Naive thymus-derived CD8-positive, alpha-beta T cell (primary cell): ENCODE results near the gene RAB3IL1. TPM values are rescaled to one million over a fixed set of nuclear protein-coding genes. Genes with fewer than 3 reads are reported as not detected.
"Not testable (repeated sequence)": the region's sequence is repeated elsewhere in the genome, so short reads cannot be mapped to it uniquely, and the experiment has no call there.

Experiments used
- ATAC-seq, 2 donors: fragments of 150-1000 bp; cut with Tn5 transposase in 1 of 2; sonication (Bioruptor Pico), chemical (Tn5 transposase) in 1 of 2; 1 replicate in 1 of 2; 2 replicates in 1 of 2; pipeline ENCODE4 v1.10.0; 2021; ENCODE audit warnings: mild to moderate bottlenecking in 2 of 2, moderate library complexity in 2 of 2
- POLR2A ChIA-PET: fragments of 350-600 bp; sonication (Branson Sonifier 250); formaldehyde crosslinking; loops from one replicate; lab custom pipeline; 2021; ENCODE audit warnings: antibody characterized with exemption; lab: Charles Lee
- DNase-seq, 10 donors: peaks; one replicate each; pipeline versions ENCODE4 v3.0.0 to v3.0.0-alpha.2; 2020 to 2022
- H3K27ac Mint-ChIP-seq, 10 donors: one replicate each; pipeline ENCODE4 v1.8.0; 2020 to 2022; ENCODE audit warnings: mild to moderate bottlenecking in 10 of 10, mixed read lengths in 10 of 10, moderate library complexity in 4 of 10, inconsistent platforms in 1 of 10
- H3K27me3 Mint-ChIP-seq, 5 donors: one replicate each; pipeline ENCODE4 v1.8.0; 2021 to 2022; ENCODE audit warnings: mixed read lengths in 5 of 5
- H3K36me3 Mint-ChIP-seq, 3 donors: one replicate each; pipeline ENCODE4 v1.8.0; 2020 to 2022; ENCODE audit warnings: mixed read lengths in 3 of 3, mild to moderate bottlenecking in 2 of 3, inconsistent platforms in 1 of 3
- H3K4me1 Mint-ChIP-seq, 4 donors: one replicate each; pipeline ENCODE4 v1.8.0; 2021 to 2022; ENCODE audit warnings: mixed read lengths in 4 of 4
- H3K4me3 Mint-ChIP-seq, 10 donors: one replicate each; pipeline ENCODE4 v1.8.0; 2020 to 2022; ENCODE audit warnings: mild to moderate bottlenecking in 10 of 10, mixed read lengths in 10 of 10, moderate library complexity in 6 of 10, inconsistent platforms in 1 of 10
- H3K9me3 Mint-ChIP-seq, 9 donors: one replicate each; pipeline ENCODE4 v1.8.0; 2020 to 2022; ENCODE audit warnings: mixed read lengths in 9 of 9, mild to moderate bottlenecking in 3 of 9, inconsistent platforms in 1 of 9, moderate library complexity in 1 of 9
- polyA plus RNA-seq, 3 donors: library from polyadenylated mRNA; unstranded; fragments of 300-500 nt; fragmentation: Illumina TruSeq; gene quantifications; one replicate each; pipeline ENCODE4 v1.2.3, GENCODE V29; 2021
- total RNA-seq, 8 experiments: library from RNA in 2 of 8; stranded (reverse) in 2 of 8; gene quantifications; one replicate each; pipeline ENCODE4 v1.2.3 and lab custom pipeline; 2021 to 2026

Gene RAB3IL1
- total and polyA plus RNA-seq, 5 experiments from 2014 or later, result 0.23 to 0.82 TPM; not detected in 3

GRCh38 chr11:61959678-61960077, 42.3 kb upstream of the RAB3IL1 start:
- Mint-ChIP-seq H3K27me3 (peaks cover 0 to 9% (median 1%) of the 10 kb centered on the region in 5 donors), H3K36me3 (peaks cover 1 to 20% (median 13%) of the 10 kb centered on the region in 3 donors), H3K9me3 (no peaks in the 10 kb centered on the region), H3K4me3 (no peak overlapping the region), H3K4me1 (peaks cover 17 to 40% (median 31%) of the 10 kb centered on the region in 4 donors), H3K27ac (peak overlapping the region in 2 of 10 donors; percentile 11 to 83)
- DNase-seq (no peak), ATAC-seq (no peak)
- POLR2A ChIA-PET, result interaction anchor here (1.6 kb wide), 1 partner anchor 8 kb away, joined by 6 read pairs; the partner anchor contains the start of gene FTH1

DNA sequence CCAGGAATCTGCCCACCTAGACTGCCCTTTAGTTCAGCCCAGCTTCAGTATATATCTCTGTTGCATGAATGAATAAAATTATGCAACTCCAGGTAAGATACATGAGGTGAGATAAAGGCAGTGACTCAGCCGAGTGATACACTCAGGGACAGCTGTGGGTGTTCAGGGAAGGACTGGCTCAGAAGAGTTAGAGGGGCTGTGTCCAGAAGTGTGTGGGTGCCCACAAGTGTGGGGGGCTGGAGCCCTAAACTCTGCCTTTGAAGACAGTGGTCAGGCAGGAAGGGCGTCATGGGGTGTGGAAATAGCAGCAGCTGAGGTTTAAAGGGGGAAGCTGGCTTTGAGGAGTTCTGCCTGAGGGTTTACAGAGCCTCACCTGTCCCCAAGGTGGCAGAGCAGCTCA, 41.7 kb upstream of the RAB3IL1 start:
- peak overlapping the region in 5 of 10 donors; percentile 41 to 83 (median 58) for H3K27ac Mint-ChIP-seq
- no peak for DNase-seq

DNA sequence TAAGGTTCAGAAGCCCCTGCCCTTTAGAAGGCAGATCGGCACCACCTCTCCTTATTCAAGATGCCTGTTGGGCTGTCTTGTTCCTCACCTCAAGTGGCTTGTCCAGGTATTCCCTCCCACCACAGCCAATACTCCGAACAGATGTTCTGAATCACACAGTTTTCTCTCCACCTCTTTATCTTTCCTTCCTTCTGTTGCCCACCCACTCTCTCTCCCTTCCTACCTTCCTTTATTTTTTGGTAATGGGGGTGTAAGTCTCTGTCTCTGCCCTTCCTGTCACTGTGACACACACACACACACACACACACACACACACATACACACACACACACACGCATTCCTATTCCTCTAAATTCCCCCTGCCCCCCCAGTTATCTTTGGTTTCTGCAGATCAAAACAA, 41.2 kb upstream of the RAB3IL1 start:
- ATAC-seq (no peak), DNase-seq (no peak)
- H3K9me3 Mint-ChIP-seq, result no peaks in the 10 kb centered on the region
- peaks cover 13 to 30% (median 20%) of the 10 kb centered on the region in 4 donors for H3K4me1 Mint-ChIP-seq
- POLR2A ChIA-PET, result interaction anchor here (1.6 kb wide), 1 partner anchor 9 kb away, joined by 6 read pairs; the partner anchor contains the start of gene FTH1
- peak overlapping the region in 1 of 10 donors; percentile 18 for H3K27ac Mint-ChIP-seq
- peaks cover 3 to 20% (median 10%) of the 10 kb centered on the region in 5 donors for H3K27me3 Mint-ChIP-seq
- no peak overlapping the region for H3K4me3 Mint-ChIP-seq
- H3K36me3 Mint-ChIP-seq, result peaks cover 0 to 9% (median 4%) of the 10 kb centered on the region in 3 donors

More for the DNA sequence above, 41.7 kb upstream of the RAB3IL1 start:
- Mint-ChIP-seq H3K9me3 (no peaks in the 10 kb centered on the region), H3K27me3 (peaks cover 3 to 14% (median 7%) of the 10 kb centered on the region in 5 donors), H3K4me1 (peaks cover 17 to 35% (median 25%) of the 10 kb centered on the region in 4 donors), H3K4me3 (no peak overlapping the region), H3K36me3 (peaks cover 0 to 14% (median 7%) of the 10 kb centered on the region in 3 donors)
- no peak for ATAC-seq
- POLR2A ChIA-PET, result interaction anchor here (1.6 kb wide), 1 partner anchor 8 kb away, joined by 6 read pairs; the partner anchor contains the start of gene FTH1

GRCh38 chr11:61957021-61957770, 39.8 kb upstream of the RAB3IL1 start:
- H3K27ac Mint-ChIP-seq, result no peak overlapping the region
- no peak overlapping the region for H3K4me3 Mint-ChIP-seq
- DNase-seq, result peak in 1 of 10 donors; percentile 4
- H3K36me3 Mint-ChIP-seq, result no peaks in the 10 kb centered on the region
- H3K27me3 Mint-ChIP-seq, result peaks cover 3 to 20% (median 10%) of the 10 kb centered on the region in 5 donors
- POLR2A ChIA-PET, result interaction anchor here (1.3 kb wide), 1 partner anchor 10 kb away, joined by 5 read pairs; the partner anchor contains the start of gene FTH1
- H3K9me3 Mint-ChIP-seq, result no peaks in the 10 kb centered on the region
- ATAC-seq, result no peak
- H3K4me1 Mint-ChIP-seq, result peaks cover 6 to 16% (median 9%) of the 10 kb centered on the region in 4 donors

- H3K4me1 Mint-ChIP-seq, result peaks cover 0 to 10% (median 7%) of the 10 kb centered on the region in 4 donors
- H3K27me3 Mint-ChIP-seq, result peaks cover 3 to 23% (median 11%) of the 10 kb centered on the region in 5 donors
- peak overlapping the region in 9 of 10 donors; percentile 28 to 71 (median 56) for H3K4me3 Mint-ChIP-seq
- DNase-seq (peak in 1 of 10 donors; percentile 14), ATAC-seq (no peak)
- no peaks in the 10 kb centered on the region for H3K36me3 Mint-ChIP-seq
- H3K9me3 Mint-ChIP-seq, result no peaks in the 10 kb centered on the region
- peak overlapping the region in 6 of 10 donors; percentile 14 to 80 (median 39) for H3K27ac Mint-ChIP-seq
- POLR2A ChIA-PET, result interaction anchor here (2.0 kb wide), 1 partner anchor 11 kb away, joined by 11 read pairs; the partner anchor contains the start of gene FTH1
These were observed 39.0 kb upstream of the RAB3IL1 start for GRCh38 chr11:61956191-61957020.

- POLR2A ChIA-PET, result interaction anchor here (0.6 to 2.0 kb wide), 4 partner anchors 8 to 70 kb away, joined by 3 to 11 read pairs (median 3); partner anchors contain the start of gene FTH1
- H3K36me3 Mint-ChIP-seq, result no peaks in the 10 kb centered on the region
- H3K27ac Mint-ChIP-seq, result peak overlapping the region in 7 of 10 donors; percentile 19 to 80 (median 70)
These were observed 38.2 kb upstream of the RAB3IL1 start for GRCh38 chr11:61955422-61956135.

DNA sequence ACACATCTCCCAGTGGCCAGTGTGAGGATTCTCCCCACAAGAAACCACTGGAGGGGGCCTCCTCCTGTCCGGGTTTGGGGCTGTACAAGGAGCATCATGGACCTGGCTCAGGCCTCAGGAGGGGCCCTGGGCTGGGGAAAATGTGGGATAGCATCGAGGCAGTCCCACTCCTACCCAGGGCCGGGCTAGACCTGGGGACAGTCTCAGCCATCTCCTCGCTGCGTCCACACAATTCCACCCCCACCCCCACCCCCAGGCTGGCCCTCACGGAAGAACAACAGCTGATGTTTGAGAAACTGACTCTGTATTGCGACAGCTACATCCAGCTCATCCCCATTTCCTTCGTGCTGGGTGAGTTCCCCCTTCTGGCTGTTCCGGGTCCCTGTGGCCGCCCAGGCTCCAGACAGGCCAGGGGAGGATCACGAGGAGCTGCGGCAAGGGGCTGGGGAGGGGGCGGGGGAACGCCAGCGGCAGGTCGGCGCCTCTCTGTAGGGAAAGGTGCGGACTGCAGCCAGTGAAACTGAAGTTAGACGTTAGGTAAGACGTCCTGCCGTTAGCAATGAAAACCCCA, 37.6 kb upstream of the RAB3IL1 start:
- ATAC-seq (peak; percentile 30 to 44), DNase-seq (peak in 2 of 10 donors; percentile 15 to 18)
- Mint-ChIP-seq H3K27ac (peak overlapping the region in 4 of 10 donors; percentile 19 to 71 (median 44)), H3K36me3 (no peaks in the 10 kb centered on the region), H3K27me3 (peaks cover 3 to 29% (median 11%) of the 10 kb centered on the region in 5 donors), H3K9me3 (no peaks in the 10 kb centered on the region), H3K4me1 (peaks cover 0 to 10% (median 7%) of the 10 kb centered on the region in 4 donors), H3K4me3 (peak overlapping the region in 8 of 10 donors; percentile 10 to 71 (median 61))
- POLR2A ChIA-PET, result interaction anchor here (0.6 to 2.0 kb wide), 4 partner anchors 9 to 70 kb away, joined by 3 to 11 read pairs (median 3); partner anchors contain the start of gene FTH1

More at GRCh38 chr11:61955422-61956135, 38.2 kb upstream of the RAB3IL1 start:
- DNase-seq (peak in 5 of 10 donors; percentile 24 to 39 (median 31)), ATAC-seq (peak; percentile 82 to 87)
- H3K9me3 Mint-ChIP-seq, result no peaks in the 10 kb centered on the region
- peak overlapping the region; percentile 28 to 71 (median 60) for H3K4me3 Mint-ChIP-seq
- peaks cover 0 to 10% (median 7%) of the 10 kb centered on the region in 4 donors for H3K4me1 Mint-ChIP-seq
- peaks cover 3 to 27% (median 11%) of the 10 kb centered on the region in 5 donors for H3K27me3 Mint-ChIP-seq

DNA sequence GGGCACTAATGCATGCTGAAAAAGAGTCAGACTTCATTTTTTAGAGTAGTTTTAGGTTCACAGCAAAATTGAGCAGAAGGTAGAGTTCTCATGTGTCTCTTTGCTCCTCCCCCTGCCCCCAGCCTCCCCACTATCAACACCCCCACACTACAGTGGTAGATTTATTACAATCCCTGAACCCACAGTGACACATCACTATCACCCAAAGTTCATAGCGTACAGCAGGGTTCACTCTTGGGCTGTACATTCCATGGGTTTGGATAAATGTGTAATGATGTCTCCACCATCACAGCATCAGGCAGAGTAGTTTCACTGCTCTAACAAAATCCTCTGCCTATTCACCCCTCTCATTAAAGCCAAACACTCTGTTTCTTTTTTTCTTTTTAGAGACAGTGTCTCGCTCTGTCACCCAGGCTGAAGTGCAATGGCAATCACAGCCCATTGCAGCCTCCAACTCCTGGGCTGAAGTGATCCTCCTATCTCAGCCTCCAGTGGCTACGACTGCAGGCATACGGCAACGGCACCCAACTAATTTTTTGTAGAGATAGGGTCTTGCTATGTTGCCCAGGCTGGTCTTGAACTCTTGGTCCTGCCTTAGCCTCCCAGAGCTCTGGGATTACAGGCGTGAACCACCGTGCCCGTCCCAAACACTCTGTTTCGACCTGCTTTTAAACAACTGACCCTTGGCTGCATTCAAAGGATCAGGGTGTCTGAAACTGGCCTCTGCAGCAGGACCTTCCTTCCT, 36.9 kb upstream of the RAB3IL1 start:
- no peaks in the 10 kb centered on the region for H3K9me3 Mint-ChIP-seq
- H3K4me1 Mint-ChIP-seq, result peaks cover 0 to 9% (median 6%) of the 10 kb centered on the region in 4 donors
- ATAC-seq (no peak), DNase-seq (peak in 1 of 10 donors; percentile 3)
- peak overlapping the region in 1 of 10 donors; percentile 44 for H3K27ac Mint-ChIP-seq
- H3K36me3 Mint-ChIP-seq, result no peaks in the 10 kb centered on the region
- peaks cover 3 to 29% (median 11%) of the 10 kb centered on the region in 5 donors for H3K27me3 Mint-ChIP-seq
- peak overlapping the region in 1 of 10 donors; percentile 30 for H3K4me3 Mint-ChIP-seq
- POLR2A ChIA-PET, result interaction anchor here (1.1 to 2.0 kb wide), 3 partner anchors 10 to 71 kb away, joined by 3 to 11 read pairs (median 3); partner anchors contain the start of gene FTH1

- H3K9me3 Mint-ChIP-seq, H3K36me3 Mint-ChIP-seq, H3K27ac Mint-ChIP-seq, POLR2A ChIA-PET, ATAC-seq, H3K4me1 Mint-ChIP-seq: not testable (repeated sequence)
- DNase-seq, result peak in 1 of 10 donors; percentile 12
- Mint-ChIP-seq H3K4me3 (peak overlapping the region in 1 of 10 donors; percentile 30), H3K27me3 (peaks cover 3 to 29% (median 11%) of the 10 kb centered on the region in 5 donors)
These were observed 36.3 kb upstream of the RAB3IL1 start for GRCh38 chr11:61953632-61954031.

DNA sequence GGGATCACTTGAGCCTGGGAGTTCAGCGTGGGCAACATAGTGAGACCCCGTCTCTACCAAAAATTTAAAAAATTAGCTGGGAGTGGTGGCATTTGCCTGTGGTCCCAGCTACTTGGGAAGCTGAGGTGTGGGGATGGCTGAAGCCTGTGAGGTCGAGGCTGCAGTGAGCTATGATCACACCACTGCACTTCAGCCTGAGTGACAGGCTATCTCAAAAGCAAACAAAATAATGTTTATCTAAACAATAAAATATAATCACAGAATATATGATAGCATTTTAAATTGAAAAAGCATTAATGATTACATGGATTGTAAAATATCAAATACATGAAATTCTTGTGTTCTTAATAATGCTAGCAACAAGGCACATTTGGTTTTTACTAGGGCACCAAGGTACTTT, 35.5 kb upstream of the RAB3IL1 start:
- H3K27me3 Mint-ChIP-seq, result peaks cover 3 to 29% (median 11%) of the 10 kb centered on the region in 5 donors
- ATAC-seq, result no peak
- no peaks in the 10 kb centered on the region for H3K36me3 Mint-ChIP-seq
- H3K27ac Mint-ChIP-seq, result no peak overlapping the region
- POLR2A ChIA-PET, result no interaction called here
- H3K9me3 Mint-ChIP-seq, result no peaks in the 10 kb centered on the region
- peaks cover 0 to 7% (median 2%) of the 10 kb centered on the region in 4 donors for H3K4me1 Mint-ChIP-seq
- DNase-seq, result no peak
- no peak overlapping the region for H3K4me3 Mint-ChIP-seq
